Testis (tissue), 3 donors: ENCODE data around the gene GPC6. TPM values are rescaled to one million over a fixed set of nuclear protein-coding genes. Genes with fewer than 3 reads are reported as not detected.

Experiments
- polyA plus RNA-seq: library from polyadenylated mRNA; stranded (reverse); fragments of 350-450 nt; fragmentation: Illumina TruSeq; extraction: RNeasy Lipid Tissue Mini Kit (QIAGEN cat#74804); gene quantifications from one replicate; pipeline ENCODE4 v1.2.3, GENCODE V29; 2014; ENCODE audit warnings: low read depth, low replicate concordance; ENCODE audit not compliant: insufficient read depth
- small RNA-seq, 2 donors: library from RNA; depleted of rRNA; stranded (forward); fragments of <200 nt; gene quantifications; one replicate each; pipeline ENCODE3, GENCODE V24; 2016
- total RNA-seq, 2 donors: library from RNA; depleted of rRNA; stranded (reverse); fragments of >200 nt; gene quantifications; one replicate each; pipeline ENCODE4 v1.2.3, GENCODE V29; 2016

The GPC6 gene
- total and polyA plus RNA-seq, 3 donors from 2014 or later, result 2.2 to 6.9 (median 4.3) TPM

Small RNA genes lying within 50 kb of the gene (small RNA-seq; reads per million reads assigned to genes)
- gene RNA5SP35, result 0 to 0.37 reads per million in 2 donors
